Measurements from ENCODE around the gene MAL. TPM values are rescaled to one million over a fixed set of nuclear protein-coding genes. Genes with fewer than 3 reads are reported as not detected.

The MAL gene
- total and polyA plus RNA-seq, 2 of the 4 experiments (the other 2 are of a cell fraction): not detected

DNA sequence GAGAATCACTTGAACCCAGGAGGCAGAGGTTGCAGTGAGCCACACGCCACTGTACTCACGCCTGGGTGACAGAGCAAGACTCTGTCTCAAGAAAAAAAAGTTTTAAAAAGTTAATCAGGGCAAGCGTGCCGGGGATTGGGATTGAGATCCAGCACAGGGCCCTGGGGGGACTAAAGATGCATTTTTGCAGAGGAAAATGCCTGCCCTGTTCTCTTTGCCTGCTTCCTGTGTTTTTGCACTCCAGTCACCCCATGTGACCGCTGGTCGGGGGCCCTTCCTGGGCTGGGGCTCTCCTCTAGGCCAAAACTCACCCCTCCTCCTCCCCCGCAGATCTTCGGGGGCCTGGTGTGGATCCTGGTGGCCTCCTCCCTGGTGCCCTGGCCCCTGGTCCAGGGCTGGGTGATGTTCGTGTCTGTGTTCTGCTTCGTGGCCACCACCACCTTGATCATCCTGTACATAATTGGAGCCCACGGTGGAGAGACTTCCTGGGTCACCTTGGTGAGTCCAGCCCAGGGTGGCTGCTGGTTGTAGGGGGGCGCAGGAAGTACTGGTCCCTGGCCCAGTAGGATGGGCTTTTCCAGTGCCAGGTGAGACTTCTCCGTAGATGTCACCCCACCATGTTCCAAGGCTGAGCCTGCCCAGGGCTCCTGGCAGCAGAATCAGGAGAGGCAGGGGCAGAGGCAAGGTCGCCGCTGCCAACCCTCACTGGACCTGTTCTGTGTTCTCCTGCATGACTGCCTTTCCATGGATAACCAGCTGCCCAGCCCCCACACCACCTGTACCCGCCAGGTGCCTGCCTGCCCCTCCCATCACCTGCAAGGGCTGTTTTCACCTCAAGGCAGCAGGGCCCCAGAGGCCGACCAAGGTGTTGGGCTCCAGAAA, 22.4 kb downstream of the MAL start:
- dilution Hi-C loops (cut with HindIII; ENCODE audit: low sequenced_read_pairs, unreplicated experiment) (no loop called here), intact Hi-C loops (cut with micrococcal nuclease) (no loop called here), in situ Hi-C loops (cut with MboI; ENCODE audit: low sequenced_read_pairs) (no loop called here)
- H2AFZ ChIP-seq (replicated peaks; ENCODE audit: low read length, poor library complexity): no peak overlapping the region
- H2BK120ac ChIP-seq (ENCODE audit: low read depth, low read length): no peak overlapping the region
- no peak overlapping the region for H2AK5ac ChIP-seq (ENCODE audit: low read depth, low read length)
- ChIA-PET POLR2A (ENCODE audit: unreplicated experiment) (no interaction called here), CTCF (no interaction called here)
- H3K4me2 ChIP-seq (ENCODE audit: low read depth, low read length): no peak overlapping the region
- no peak overlapping the region for H4K91ac ChIP-seq (ENCODE audit: insufficient read depth, low read depth, low read length)
- no peak overlapping the region for H3K14ac ChIP-seq (replicated peaks; ENCODE audit: low read depth, low read length)
- no peak for TF ChIP-seq RAD21 (IDR thresholded peaks at IDR 0.05; ENCODE audit: low read length)
- TF ChIP-seq CTCF (conservative IDR thresholded peaks at IDR 0.05; ENCODE audit: low read depth, low read length): no peak
- TF ChIP-seq RFX5 (IDR thresholded peaks at IDR 0.05; ENCODE audit: low read depth, low read length): no peak
- TF ChIP-seq, protein P1, sequence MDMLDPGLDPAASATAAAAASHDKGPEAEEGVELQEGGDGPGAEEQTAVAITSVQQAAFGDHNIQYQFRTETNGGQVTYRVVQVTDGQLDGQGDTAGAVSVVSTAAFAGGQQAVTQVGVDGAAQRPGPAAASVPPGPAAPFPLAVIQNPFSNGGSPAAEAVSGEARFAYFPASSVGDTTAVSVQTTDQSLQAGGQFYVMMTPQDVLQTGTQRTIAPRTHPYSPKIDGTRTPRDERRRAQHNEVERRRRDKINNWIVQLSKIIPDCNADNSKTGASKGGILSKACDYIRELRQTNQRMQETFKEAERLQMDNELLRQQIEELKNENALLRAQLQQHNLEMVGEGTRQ (IDR thresholded peaks at IDR 0.05; ENCODE audit: low read depth, low read length): no peak
- TF ChIP-seq FOS (IDR thresholded peaks at IDR 0.05; ENCODE audit: low read depth, low read length): no peak
- no peak for TF ChIP-seq MXI1 (IDR thresholded peaks at IDR 0.05; ENCODE audit: borderline replicate concordance, low read depth, low read length)
- TF ChIP-seq ELK1 (IDR thresholded peaks at IDR 0.05; ENCODE audit: borderline replicate concordance, low read depth, low read length): no peak
- TF ChIP-seq MAZ (IDR thresholded peaks at IDR 0.05; ENCODE audit: borderline replicate concordance, low read depth, low read length): no peak
- H3K18ac ChIP-seq (ENCODE audit: low read depth, low read length): no peak overlapping the region
- H3K27ac ChIP-seq (ENCODE audit: insufficient read depth, low read length): no peak overlapping the region
- H4K20me1 ChIP-seq (ENCODE audit: insufficient read depth, low read length): peaks cover 4% of the 10 kb centered on the region; the same call in 1 of the 2 replicates
- no peak overlapping the region for H4K5ac ChIP-seq (ENCODE audit: low read depth, low read length)
- H3K9me1 ChIP-seq (ENCODE audit: insufficient read depth, low read length): 0 out of 2 replicates have a peak, but pooled peaks cover 7% of the 10 kb centered on the region
- H3K79me1 ChIP-seq (ENCODE audit: low read depth in 1 of 2, low read length in 2 of 2): no peaks in the 10 kb centered on the region
- DNase-seq (no peak), ATAC-seq (ENCODE audit: low read depth) (no peak)
- no peak overlapping the region for H4K8ac ChIP-seq (ENCODE audit: low read depth in 2 of 2, low read length in 2 of 2)
- no peak overlapping the region for H2BK5ac ChIP-seq (ENCODE audit: low read depth, low read length, poor library complexity, severe bottlenecking)
- BruUV-seq (replicated peaks): no TSS peak
- no peak overlapping the region for H2BK15ac ChIP-seq (ENCODE audit: low read depth, low read length)
- no peak overlapping the region for H3K4me3 ChIP-seq (ENCODE audit: insufficient read depth, low read depth, low read length)
- H2AK9ac ChIP-seq (replicated peaks; ENCODE audit: low read depth, low read length, poor library complexity): no peak overlapping the region
- no peak overlapping the region for H3K23ac ChIP-seq (ENCODE audit: low read depth, low read length)
- peaks cover 9% of the 10 kb centered on the region for H3K4me1 ChIP-seq (ENCODE audit: control insufficient read depth, insufficient read depth, low read length)
- 77% methylated on average over 6 of the region's 17 CpGs; no CpG with 5 or more reads in 1 of the 2 experiments for WGBS, 2 experiments (ENCODE audit: extremely low coverage in 2 of 2, insufficient read length in 1 of 2)
- H3K27me3 ChIP-seq (ENCODE audit: control insufficient read depth, insufficient read depth, low read length): peaks cover 19% of the 10 kb centered on the region; the same call in 1 of the 2 replicates
- no peak overlapping the region for H3K9ac ChIP-seq (ENCODE audit: low read depth, low read length)
- no peak overlapping the region for H2BK20ac ChIP-seq (ENCODE audit: low read depth, low read length)
- no peak overlapping the region for H3K4ac ChIP-seq (ENCODE audit: low read depth, low read length)
- H3K36me3 ChIP-seq (ENCODE audit: control insufficient read depth, insufficient read depth, low read length): no peaks in the 10 kb centered on the region
- H3K9me3 ChIP-seq (ENCODE audit: control insufficient read depth, insufficient read depth, low read length): no peaks in the 10 kb centered on the region
- no peak overlapping the region for H3K56ac ChIP-seq (ENCODE audit: extremely low read depth, insufficient read depth, low read length)

Measured in IMR-90 (cell line).